Liver (tissue), 9 donors: ENCODE measurements around the gene RRN3. TPM values are rescaled to one million over a fixed set of nuclear protein-coding genes. Genes with fewer than 3 reads are reported as not detected.
A peak's percentile ranks its signal among the peaks of the same experiment; 100 is the strongest.
"Not testable (repeated sequence)": the region's sequence is repeated elsewhere in the genome, so short reads cannot be mapped to it uniquely, and the experiment has no call there.

Experiments
- DNase-seq: peaks from one replicate; pipeline ENCODE4 v3.0.0-alpha.2; 2017; ENCODE audit warnings: low spot score
- H3K27ac ChIP-seq, 2 donors: one replicate each; pipeline ENCODE4 v1.7.0; 2013; ENCODE audit warnings: inconsistent platforms in 2 of 2, low read length in 2 of 2, control low read depth in 1 of 2, low read depth in 1 of 2, mild to moderate bottlenecking in 1 of 2
- H3K27me3 ChIP-seq, 4 donors: one replicate each; pipeline versions ENCODE4 v1.6.1 to v1.7.0; 2013; ENCODE audit warnings: low read length in 3 of 4, inconsistent platforms in 1 of 4, mild to moderate bottlenecking in 1 of 4, moderate library complexity in 1 of 4; ENCODE audit not compliant: control insufficient read depth in 4 of 4, insufficient read depth in 4 of 4
- H3K36me3 ChIP-seq, 4 donors: one replicate each; pipeline versions ENCODE4 v1.6.1 to v1.7.0; 2013; ENCODE audit warnings: low read length in 3 of 4, mild to moderate bottlenecking in 3 of 4, low read depth in 1 of 4, moderate library complexity in 1 of 4; ENCODE audit not compliant: control insufficient read depth in 4 of 4, insufficient read depth in 3 of 4
- H3K4me1 ChIP-seq, 4 donors: one replicate each; pipeline versions ENCODE4 v1.6.1 to v1.7.0; 2013; ENCODE audit warnings: low read length in 3 of 4, mild to moderate bottlenecking in 3 of 4, moderate library complexity in 1 of 4; ENCODE audit not compliant: control insufficient read depth in 4 of 4, insufficient read depth in 4 of 4
- H3K4me3 ChIP-seq, 3 donors: one replicate each; pipeline versions ENCODE4 v1.6.1 to v1.7.0; 2013; ENCODE audit warnings: low read length in 3 of 3, control low read depth in 1 of 3, low read depth in 1 of 3, mild to moderate bottlenecking in 1 of 3
- H3K9ac ChIP-seq, 2 donors: one replicate each; pipeline ENCODE4 v1.7.0; 2013; ENCODE audit warnings: low read length in 2 of 2, mild to moderate bottlenecking in 2 of 2, moderate library complexity in 2 of 2, control low read depth in 1 of 2, low read depth in 1 of 2
- H3K9me3 ChIP-seq, 4 donors: one replicate each; pipeline versions ENCODE4 v1.6.1 to v1.7.0; 2013; ENCODE audit warnings: low read length in 3 of 4; ENCODE audit not compliant: control insufficient read depth in 4 of 4
- EGR1 ChIP-seq, 2 donors: IDR thresholded peaks; 2 replicates each; pipeline ENCODE4 v1.6.1; 2016 to 2018; ENCODE audit warnings: antibody characterized with exemption in 2 of 2, low read depth in 2 of 2
- FOXA1 ChIP-seq: IDR thresholded peaks from 2 replicates; pipeline ENCODE4 v1.6.1; 2016; ENCODE audit warnings: antibody characterized with exemption
- GABPA ChIP-seq, 2 donors: IDR thresholded peaks in 1 of 2; conservative IDR thresholded peaks in 1 of 2; 2 replicates each; pipeline ENCODE4 v1.6.1; 2016; ENCODE audit warnings: antibody characterized with exemption in 2 of 2, mild to moderate bottlenecking in 1 of 2, moderate library complexity in 1 of 2
- HNF4G ChIP-seq: IDR thresholded peaks from 2 replicates; pipeline ENCODE4 v1.6.1; 2016; ENCODE audit warnings: antibody characterized with exemption
- NR2F2 ChIP-seq: IDR thresholded peaks from 2 replicates; pipeline ENCODE4 v1.6.1; 2016; ENCODE audit warnings: antibody characterized with exemption
- RAD21 ChIP-seq, 2 donors: IDR thresholded peaks; 2 replicates each; pipeline ENCODE4 v1.6.1; 2016; ENCODE audit warnings: antibody characterized with exemption in 2 of 2, mild to moderate bottlenecking in 2 of 2
- RXRA ChIP-seq, 2 donors: IDR thresholded peaks; 2 replicates each; pipeline ENCODE4 v1.6.1; 2017 to 2018; ENCODE audit warnings: antibody characterized with exemption in 2 of 2, mild to moderate bottlenecking in 1 of 2
- SP1 ChIP-seq: IDR thresholded peaks from 2 replicates; pipeline ENCODE4 v1.6.1; 2018; ENCODE audit warnings: antibody characterized with exemption, mild to moderate bottlenecking
- TAF1 ChIP-seq: conservative IDR thresholded peaks from 2 replicates; pipeline ENCODE4 v1.6.1; 2016; ENCODE audit warnings: antibody characterized with exemption, mild to moderate bottlenecking
- YY1 ChIP-seq: IDR thresholded peaks from 2 replicates; pipeline ENCODE4 v1.6.1; 2016; ENCODE audit warnings: antibody characterized with exemption, mild to moderate bottlenecking
- WGBS: extraction: QIAGEN DNeasy Blood & Tissue Kit; methylation state at CpG from one replicate; pipeline ENCODE4 v1.1.7; 2013; 5-methylcytosine and 5-hydroxymethylcytosine counted together
- polyA plus RNA-seq, 2 donors: library from polyadenylated mRNA; stranded (reverse) in 1 of 2; unstranded in 1 of 2; fragments of 200-250 nt in 1 of 2; fragments of >200 nt in 1 of 2; fragmentation: Nextera tagmentation in 1 of 2; extraction: Ambion mirVana in 1 of 2; gene quantifications; one replicate each; pipeline versions ENCODE4 v1.2.1 to v1.2.3, GENCODE V29; 2013 to 2015
- total RNA-seq, 2 donors: library from RNA; depleted of rRNA; stranded (reverse); fragments of >200 nt; gene quantifications; one replicate each; pipeline ENCODE4 v1.2.3, GENCODE V29; 2014
- TF ChIP-seq, protein P1 (sequence below): IDR thresholded peaks from 2 replicates; pipeline ENCODE4 v1.6.1; 2016; ENCODE audit warnings: antibody characterized with exemption, mild to moderate bottlenecking
- TF ChIP-seq, protein P2 (sequence below): fragments of 150-350 bp; IDR thresholded peaks from 2 replicates; pipeline ENCODE4 v1.5.1; 2017; ENCODE audit warnings: improper control_type of control experiment, low read depth, low read length; ENCODE audit not compliant: missing input control
- TF ChIP-seq, protein P3 (sequence below): IDR thresholded peaks from 2 replicates; pipeline ENCODE4 v1.6.1; 2016; ENCODE audit warnings: antibody characterized with exemption
- TF ChIP-seq, protein P4 (sequence below): IDR thresholded peaks from 2 replicates; pipeline ENCODE4 v1.6.1; 2016; ENCODE audit warnings: antibody characterized with exemption
- TF ChIP-seq, protein P5 (sequence below): IDR thresholded peaks from 2 replicates; pipeline ENCODE4 v1.6.1; 2016; ENCODE audit warnings: antibody characterized with exemption
- donor health status: healthy.
- donor health status: healthy.
- donor health status: healthy.
- donor health status: healthy.
- donor health status: healthy.

The RRN3 gene
- total and polyA plus RNA-seq, 4 donors = 8.2 to 28.4 (median 16.3) TPM

DNA sequence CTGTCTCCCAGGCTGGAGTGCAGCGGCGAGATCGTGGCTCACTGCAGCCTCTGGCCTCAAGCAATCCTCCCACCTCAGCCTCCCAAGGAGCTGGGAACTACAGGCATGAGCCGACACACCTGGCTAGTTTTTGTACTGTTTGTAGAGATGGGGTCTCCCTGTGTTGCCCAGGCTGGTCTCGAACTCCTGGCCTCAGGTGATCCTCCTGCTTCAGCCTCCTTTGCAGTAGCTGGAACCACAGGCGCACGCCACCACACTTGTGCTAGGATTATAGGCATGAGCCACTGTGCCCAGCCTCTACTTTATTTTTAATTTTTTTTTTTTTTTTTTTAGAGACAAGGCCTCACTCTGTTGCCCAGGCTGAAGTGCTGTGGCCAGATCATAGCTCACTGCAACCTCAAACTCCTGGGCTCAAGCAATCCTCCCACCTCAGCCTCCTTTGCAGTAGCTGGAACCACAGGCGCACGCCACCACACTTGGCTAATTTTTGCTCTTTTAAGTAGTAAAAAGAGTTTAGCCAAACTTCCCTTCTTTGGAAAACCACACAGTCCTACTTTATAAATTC lies 42.6 kb downstream of the RRN3 start (continued):
- TF ChIP-seq, protein P1, sequence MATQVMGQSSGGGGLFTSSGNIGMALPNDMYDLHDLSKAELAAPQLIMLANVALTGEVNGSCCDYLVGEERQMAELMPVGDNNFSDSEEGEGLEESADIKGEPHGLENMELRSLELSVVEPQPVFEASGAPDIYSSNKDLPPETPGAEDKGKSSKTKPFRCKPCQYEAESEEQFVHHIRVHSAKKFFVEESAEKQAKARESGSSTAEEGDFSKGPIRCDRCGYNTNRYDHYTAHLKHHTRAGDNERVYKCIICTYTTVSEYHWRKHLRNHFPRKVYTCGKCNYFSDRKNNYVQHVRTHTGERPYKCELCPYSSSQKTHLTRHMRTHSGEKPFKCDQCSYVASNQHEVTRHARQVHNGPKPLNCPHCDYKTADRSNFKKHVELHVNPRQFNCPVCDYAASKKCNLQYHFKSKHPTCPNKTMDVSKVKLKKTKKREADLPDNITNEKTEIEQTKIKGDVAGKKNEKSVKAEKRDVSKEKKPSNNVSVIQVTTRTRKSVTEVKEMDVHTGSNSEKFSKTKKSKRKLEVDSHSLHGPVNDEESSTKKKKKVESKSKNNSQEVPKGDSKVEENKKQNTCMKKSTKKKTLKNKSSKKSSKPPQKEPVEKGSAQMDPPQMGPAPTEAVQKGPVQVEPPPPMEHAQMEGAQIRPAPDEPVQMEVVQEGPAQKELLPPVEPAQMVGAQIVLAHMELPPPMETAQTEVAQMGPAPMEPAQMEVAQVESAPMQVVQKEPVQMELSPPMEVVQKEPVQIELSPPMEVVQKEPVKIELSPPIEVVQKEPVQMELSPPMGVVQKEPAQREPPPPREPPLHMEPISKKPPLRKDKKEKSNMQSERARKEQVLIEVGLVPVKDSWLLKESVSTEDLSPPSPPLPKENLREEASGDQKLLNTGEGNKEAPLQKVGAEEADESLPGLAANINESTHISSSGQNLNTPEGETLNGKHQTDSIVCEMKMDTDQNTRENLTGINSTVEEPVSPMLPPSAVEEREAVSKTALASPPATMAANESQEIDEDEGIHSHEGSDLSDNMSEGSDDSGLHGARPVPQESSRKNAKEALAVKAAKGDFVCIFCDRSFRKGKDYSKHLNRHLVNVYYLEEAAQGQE = no peak
- TF ChIP-seq, protein P2, sequence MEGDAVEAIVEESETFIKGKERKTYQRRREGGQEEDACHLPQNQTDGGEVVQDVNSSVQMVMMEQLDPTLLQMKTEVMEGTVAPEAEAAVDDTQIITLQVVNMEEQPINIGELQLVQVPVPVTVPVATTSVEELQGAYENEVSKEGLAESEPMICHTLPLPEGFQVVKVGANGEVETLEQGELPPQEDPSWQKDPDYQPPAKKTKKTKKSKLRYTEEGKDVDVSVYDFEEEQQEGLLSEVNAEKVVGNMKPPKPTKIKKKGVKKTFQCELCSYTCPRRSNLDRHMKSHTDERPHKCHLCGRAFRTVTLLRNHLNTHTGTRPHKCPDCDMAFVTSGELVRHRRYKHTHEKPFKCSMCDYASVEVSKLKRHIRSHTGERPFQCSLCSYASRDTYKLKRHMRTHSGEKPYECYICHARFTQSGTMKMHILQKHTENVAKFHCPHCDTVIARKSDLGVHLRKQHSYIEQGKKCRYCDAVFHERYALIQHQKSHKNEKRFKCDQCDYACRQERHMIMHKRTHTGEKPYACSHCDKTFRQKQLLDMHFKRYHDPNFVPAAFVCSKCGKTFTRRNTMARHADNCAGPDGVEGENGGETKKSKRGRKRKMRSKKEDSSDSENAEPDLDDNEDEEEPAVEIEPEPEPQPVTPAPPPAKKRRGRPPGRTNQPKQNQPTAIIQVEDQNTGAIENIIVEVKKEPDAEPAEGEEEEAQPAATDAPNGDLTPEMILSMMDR = no peak

DNA sequence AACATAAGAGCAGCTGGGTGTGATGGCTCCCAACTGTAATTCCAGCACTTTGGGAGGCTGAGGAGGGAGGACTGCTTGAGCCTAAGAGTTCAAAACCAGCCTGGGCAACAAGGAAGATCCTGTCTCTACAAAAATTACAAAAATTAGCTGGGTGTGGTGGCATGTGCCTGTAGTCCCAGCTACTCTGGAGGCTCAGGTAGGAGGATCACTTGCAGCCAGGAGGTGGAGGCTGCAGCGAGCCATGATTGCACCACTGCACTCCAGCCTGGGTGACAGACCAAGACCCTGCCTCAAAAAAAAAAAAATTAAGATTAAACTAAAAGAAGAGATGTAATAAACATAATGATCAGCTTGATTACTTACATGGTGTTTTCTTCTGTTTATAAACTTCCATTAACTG lies 43.6 kb downstream of the RRN3 start:
- not testable (repeated sequence) for H3K27me3 ChIP-seq, H3K36me3 ChIP-seq, H3K27ac ChIP-seq, H3K9ac ChIP-seq, H3K4me3 ChIP-seq, H3K9me3 ChIP-seq, DNase-seq
- 96% methylated on average over 1 of the region's 1 CpG for WGBS
- peaks cover 2 to 51% (median 40%) of the 10 kb centered on the region in 4 donors for H3K4me1 ChIP-seq

DNA sequence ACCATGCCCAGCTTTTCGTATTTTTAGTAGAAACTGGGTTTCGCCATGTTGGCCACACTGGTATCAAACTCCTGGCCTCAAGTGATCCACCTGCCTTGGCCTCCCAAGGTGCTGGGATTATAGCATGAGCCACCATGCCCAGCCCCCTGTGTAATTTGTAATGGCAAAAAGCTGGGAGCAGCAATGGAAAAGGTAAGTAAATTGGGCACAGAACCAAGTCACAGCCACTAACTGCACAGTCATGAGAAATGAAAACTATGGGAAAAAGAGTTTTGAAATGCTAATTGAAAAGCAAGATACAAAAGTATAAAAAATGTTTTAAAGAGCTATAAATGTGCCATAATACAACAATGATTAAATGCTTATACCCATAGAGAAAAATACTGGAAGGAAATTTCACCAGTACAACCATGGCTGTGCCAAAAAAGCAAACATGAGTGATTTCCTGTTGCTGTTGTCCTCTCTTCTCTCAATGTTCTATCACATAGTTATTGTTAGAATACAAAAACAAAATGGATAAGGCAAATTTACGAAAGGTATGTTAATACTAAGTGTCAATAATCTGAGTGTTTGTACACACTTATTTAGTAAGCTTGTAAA lies 44.4 kb downstream of the RRN3 start:
- H3K27ac ChIP-seq = peak overlapping the region; percentile 8 to 23
- TF ChIP-seq, protein P3, sequence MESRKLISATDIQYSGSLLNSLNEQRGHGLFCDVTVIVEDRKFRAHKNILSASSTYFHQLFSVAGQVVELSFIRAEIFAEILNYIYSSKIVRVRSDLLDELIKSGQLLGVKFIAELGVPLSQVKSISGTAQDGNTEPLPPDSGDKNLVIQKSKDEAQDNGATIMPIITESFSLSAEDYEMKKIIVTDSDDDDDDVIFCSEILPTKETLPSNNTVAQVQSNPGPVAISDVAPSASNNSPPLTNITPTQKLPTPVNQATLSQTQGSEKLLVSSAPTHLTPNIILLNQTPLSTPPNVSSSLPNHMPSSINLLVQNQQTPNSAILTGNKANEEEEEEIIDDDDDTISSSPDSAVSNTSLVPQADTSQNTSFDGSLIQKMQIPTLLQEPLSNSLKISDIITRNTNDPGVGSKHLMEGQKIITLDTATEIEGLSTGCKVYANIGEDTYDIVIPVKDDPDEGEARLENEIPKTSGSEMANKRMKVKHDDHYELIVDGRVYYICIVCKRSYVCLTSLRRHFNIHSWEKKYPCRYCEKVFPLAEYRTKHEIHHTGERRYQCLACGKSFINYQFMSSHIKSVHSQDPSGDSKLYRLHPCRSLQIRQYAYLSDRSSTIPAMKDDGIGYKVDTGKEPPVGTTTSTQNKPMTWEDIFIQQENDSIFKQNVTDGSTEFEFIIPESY = no peak
- TF ChIP-seq YY1 = no peak
- TF ChIP-seq FOXA1 = no peak
- TF ChIP-seq RAD21 (IDR thresholded peaks at IDR 0.05) = no peak
- TF ChIP-seq, protein P2 = no peak
- no peak for TF ChIP-seq SP1
- no peak for TF ChIP-seq GABPA (IDR thresholded peaks at IDR 0.05 in 1 of 2, conservative IDR thresholded peaks at IDR 0.05 in 1 of 2)
- TF ChIP-seq TAF1 = no peak
- TF ChIP-seq EGR1 (IDR thresholded peaks at IDR 0.05; ENCODE audit: low read depth in 2 of 2) = no peak
- no peak for TF ChIP-seq RXRA (IDR thresholded peaks at IDR 0.05)
- TF ChIP-seq NR2F2 = no peak
- TF ChIP-seq, protein P1 = no peak
- TF ChIP-seq, protein P4, sequence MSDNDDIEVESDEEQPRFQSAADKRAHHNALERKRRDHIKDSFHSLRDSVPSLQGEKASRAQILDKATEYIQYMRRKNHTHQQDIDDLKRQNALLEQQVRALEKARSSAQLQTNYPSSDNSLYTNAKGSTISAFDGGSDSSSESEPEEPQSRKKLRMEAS = no peak
- TF ChIP-seq, protein P5, sequence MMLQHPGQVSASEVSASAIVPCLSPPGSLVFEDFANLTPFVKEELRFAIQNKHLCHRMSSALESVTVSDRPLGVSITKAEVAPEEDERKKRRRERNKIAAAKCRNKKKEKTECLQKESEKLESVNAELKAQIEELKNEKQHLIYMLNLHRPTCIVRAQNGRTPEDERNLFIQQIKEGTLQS = no peak
- TF ChIP-seq HNF4G = no peak

More for the DNA sequence above, 44.4 kb downstream of the RRN3 start:
- Histone ChIP-seq H3K9me3 (no peaks in the 10 kb centered on the region), H3K36me3 (peaks cover 0 to 2% (median 0%) of the 10 kb centered on the region in 4 donors), H3K4me1 (peaks cover 2 to 44% (median 37%) of the 10 kb centered on the region in 4 donors), H3K4me3 (no peak overlapping the region), H3K9ac (no peak overlapping the region), H3K27me3 (no peaks in the 10 kb centered on the region)
- DNase-seq = no peak
- WGBS = 89% methylated on average over 3 of the region's 3 CpGs
